H1 (cell line): ENCODE results near the gene WIPF3. TPM values are rescaled to one million over a fixed set of nuclear protein-coding genes. Genes with fewer than 3 reads are reported as not detected.

Source experiments
- CEBPB ChIP-seq: IDR thresholded peaks from 2 replicates; pipeline ENCODE4 v1.6.1; 2012; ENCODE audit warnings: low read depth, low read length
- CREB1 ChIP-seq: IDR thresholded peaks from 2 replicates; pipeline ENCODE4 v1.6.1; 2012; ENCODE audit warnings: inconsistent platforms
- MAFK ChIP-seq: IDR thresholded peaks from 2 replicates; pipeline ENCODE4 v1.6.1; 2012; ENCODE audit warnings: low read depth, mild to moderate bottlenecking, improper control_type of control experiment, low read length
- RBBP5 ChIP-seq: IDR thresholded peaks from 2 replicates; pipeline ENCODE4 v1.7.1; 2012; ENCODE audit warnings: low read depth, mild to moderate bottlenecking, inconsistent platforms, low read length, moderate library complexity, borderline replicate concordance
- SRF ChIP-seq: IDR thresholded peaks from 2 replicates; pipeline ENCODE4 v1.6.1; 2011; ENCODE audit warnings: mild to moderate bottlenecking, low read depth, low read length, moderate library complexity
- polyA plus RNA-seq, 7 experiments: library from polyadenylated mRNA; depleted of rRNA in 3 of 7; stranded (reverse) in 5 of 7; unstranded in 2 of 7; fragments of >200 nt in 5 of 7; fragments of 200-250 nt in 2 of 7; gene quantifications; 1 replicate in 5 of 7; 2 replicates in 1 of 7; 4 replicates in 1 of 7; pipeline versions ENCODE4 v1.2.1 to v1.2.3, GENCODE V29; 2011 to 2013; ENCODE audit warnings: missing spikeins in 2 of 7, mixed read lengths in 2 of 7
- total RNA-seq: library from RNA; stranded (reverse); fragmentation: NEBNext Ultra II Directional; extraction: Animal tissue kit (Norgen Biotek cat#: 25700); gene quantifications from 2 replicates; pipeline ENCODE4 v1.2.1, GENCODE V29; 2021
- TF ChIP-seq, protein P1 (sequence below): IDR thresholded peaks from 2 replicates; pipeline ENCODE4 v1.6.1; 2012; ENCODE audit warnings: inconsistent platforms

WIPF3 gene
- total and polyA plus RNA-seq, 2 of the 8 experiments (the other 6 are each of a cell fraction or from before 2014, with no cell fraction given): 5.0 to 12.1 TPM

- TF ChIP-seq MAFK: no peak
- TF ChIP-seq CREB1: no peak
- no peak for TF ChIP-seq RBBP5
- TF ChIP-seq, protein P1, sequence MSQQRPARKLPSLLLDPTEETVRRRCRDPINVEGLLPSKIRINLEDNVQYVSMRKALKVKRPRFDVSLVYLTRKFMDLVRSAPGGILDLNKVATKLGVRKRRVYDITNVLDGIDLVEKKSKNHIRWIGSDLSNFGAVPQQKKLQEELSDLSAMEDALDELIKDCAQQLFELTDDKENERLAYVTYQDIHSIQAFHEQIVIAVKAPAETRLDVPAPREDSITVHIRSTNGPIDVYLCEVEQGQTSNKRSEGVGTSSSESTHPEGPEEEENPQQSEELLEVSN: no peak
- no peak for TF ChIP-seq CEBPB
- TF ChIP-seq SRF: no peak
Measured at GRCh38 chr7:29831705-29832104, 25.4 kb downstream of the WIPF3 start (continued).
